ENCODE measurements around the gene PRKAR1A.
A peak's percentile ranks its signal among the peaks of the same experiment; 100 is the strongest.

The PRKAR1A gene

DNA sequence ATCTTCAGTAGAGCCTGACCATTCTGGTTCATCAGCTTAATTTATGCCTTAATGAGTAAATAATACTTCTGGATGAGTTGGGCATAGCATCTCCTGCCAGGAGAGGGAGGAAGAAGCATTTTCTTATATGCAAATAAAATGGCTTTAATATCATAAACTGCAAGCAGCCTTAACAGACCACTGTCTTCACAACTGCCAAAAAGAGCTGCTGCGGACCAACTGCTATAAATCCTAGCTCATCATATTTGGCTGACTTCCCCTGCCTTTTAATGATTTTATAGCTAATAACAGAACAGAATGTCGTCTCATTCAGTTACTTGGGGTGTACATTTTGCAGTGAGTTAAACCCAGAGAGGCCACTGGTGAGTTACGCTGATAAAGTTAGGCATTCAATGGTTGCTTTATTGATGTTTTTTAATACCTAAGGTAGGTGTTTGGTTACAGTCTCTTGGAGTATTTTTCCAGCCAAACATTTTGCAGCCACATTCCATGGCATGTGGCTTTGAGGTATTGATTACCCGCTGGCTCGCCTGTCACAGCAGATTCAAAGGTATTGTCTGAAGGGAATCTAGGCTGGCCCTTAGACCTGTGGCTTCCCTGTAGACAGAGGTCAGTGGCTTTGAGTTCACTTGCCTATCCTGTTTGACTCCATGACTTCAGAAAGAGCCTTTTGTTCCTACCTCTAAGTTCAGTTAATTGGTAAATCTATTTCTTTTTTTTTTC is 72.5 kb downstream of the PRKAR1A start:
- DNase-seq (ENCODE audit: low read depth) = no peak
- TF ChIP-seq, protein P1, sequence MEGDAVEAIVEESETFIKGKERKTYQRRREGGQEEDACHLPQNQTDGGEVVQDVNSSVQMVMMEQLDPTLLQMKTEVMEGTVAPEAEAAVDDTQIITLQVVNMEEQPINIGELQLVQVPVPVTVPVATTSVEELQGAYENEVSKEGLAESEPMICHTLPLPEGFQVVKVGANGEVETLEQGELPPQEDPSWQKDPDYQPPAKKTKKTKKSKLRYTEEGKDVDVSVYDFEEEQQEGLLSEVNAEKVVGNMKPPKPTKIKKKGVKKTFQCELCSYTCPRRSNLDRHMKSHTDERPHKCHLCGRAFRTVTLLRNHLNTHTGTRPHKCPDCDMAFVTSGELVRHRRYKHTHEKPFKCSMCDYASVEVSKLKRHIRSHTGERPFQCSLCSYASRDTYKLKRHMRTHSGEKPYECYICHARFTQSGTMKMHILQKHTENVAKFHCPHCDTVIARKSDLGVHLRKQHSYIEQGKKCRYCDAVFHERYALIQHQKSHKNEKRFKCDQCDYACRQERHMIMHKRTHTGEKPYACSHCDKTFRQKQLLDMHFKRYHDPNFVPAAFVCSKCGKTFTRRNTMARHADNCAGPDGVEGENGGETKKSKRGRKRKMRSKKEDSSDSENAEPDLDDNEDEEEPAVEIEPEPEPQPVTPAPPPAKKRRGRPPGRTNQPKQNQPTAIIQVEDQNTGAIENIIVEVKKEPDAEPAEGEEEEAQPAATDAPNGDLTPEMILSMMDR (IDR thresholded peaks at IDR 0.05; ENCODE audit: low read length, missing control alignments) = no peak
- H3K4me3 ChIP-seq (replicated peaks; ENCODE audit: low read depth, low read length) = no peak overlapping the region

- no peak for DNase-seq (ENCODE audit: low read depth)
- no peak overlapping the region for H3K4me3 ChIP-seq (replicated peaks; ENCODE audit: low read depth, low read length)
- TF ChIP-seq, protein P1 (IDR thresholded peaks at IDR 0.05; ENCODE audit: low read length, missing control alignments) = no peak
These were observed 73.4 kb downstream of the PRKAR1A start for GRCh38 chr17:68585643-68586042.

GRCh38 chr17:68587026-68587425 is 74.8 kb downstream of the PRKAR1A start:
- DNase-seq (ENCODE audit: low read depth) = no peak
- TF ChIP-seq, protein P1 (IDR thresholded peaks at IDR 0.05; ENCODE audit: low read length, missing control alignments) = no peak
- H3K4me3 ChIP-seq (replicated peaks; ENCODE audit: low read depth, low read length) = no peak overlapping the region

DNA sequence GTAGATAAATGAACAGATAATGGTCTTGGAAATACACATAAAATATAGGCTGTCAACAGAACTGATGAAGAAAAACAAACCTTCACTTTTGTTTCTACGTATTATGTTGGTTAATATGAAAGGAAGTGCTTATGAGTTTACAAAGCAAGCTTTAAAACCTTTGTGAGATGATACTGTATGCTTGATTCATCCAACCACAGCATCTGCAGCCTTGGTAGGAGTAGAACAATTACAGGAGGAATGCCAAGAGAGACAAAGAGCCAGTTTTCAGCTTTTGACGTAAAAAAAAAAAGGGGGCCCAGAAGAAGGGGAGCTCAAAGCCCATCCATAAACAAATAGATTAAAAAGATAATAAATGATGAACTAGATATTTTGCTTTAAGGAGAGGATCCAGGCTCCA is 75.6 kb downstream of the PRKAR1A start:
- DNase-seq (ENCODE audit: low read depth) = peak; percentile 70

DNA sequence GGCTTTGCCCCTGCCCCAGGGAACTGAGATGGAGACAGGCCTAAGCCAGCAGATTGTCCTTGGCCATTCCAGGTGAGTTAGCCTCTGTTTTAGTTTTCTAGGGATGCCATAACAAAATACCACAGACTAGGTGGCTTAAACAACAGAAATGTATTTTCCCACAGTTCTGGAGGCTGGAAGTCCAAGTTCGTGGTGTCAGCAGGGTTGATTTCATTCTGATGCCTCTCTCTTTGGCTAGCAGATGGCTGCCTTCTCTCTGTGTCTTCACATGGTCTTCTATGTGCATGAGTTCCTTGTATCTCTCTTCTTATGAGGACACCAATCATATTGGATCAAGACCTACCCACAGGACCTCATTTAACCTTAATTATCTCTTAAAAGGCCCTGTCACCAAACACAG is 76.1 kb downstream of the PRKAR1A start:
- TF ChIP-seq, protein P1 (IDR thresholded peaks at IDR 0.05; ENCODE audit: low read length, missing control alignments) = no peak
- H3K4me3 ChIP-seq (replicated peaks; ENCODE audit: low read depth, low read length) = no peak overlapping the region
- no peak for DNase-seq (ENCODE audit: low read depth)

More for the DNA sequence above, 75.6 kb downstream of the PRKAR1A start:
- TF ChIP-seq, protein P1 (IDR thresholded peaks at IDR 0.05; ENCODE audit: low read length, missing control alignments) = no peak
- H3K4me3 ChIP-seq (replicated peaks; ENCODE audit: low read depth, low read length) = no peak overlapping the region

- DNase-seq (ENCODE audit: low read depth) = no peak
- TF ChIP-seq, protein P1 (IDR thresholded peaks at IDR 0.05; ENCODE audit: low read length, missing control alignments) = no peak
- H3K4me3 ChIP-seq (replicated peaks; ENCODE audit: low read depth, low read length) = no peak overlapping the region
These were observed 76.9 kb downstream of the PRKAR1A start for GRCh38 chr17:68589086-68589485.

DNA sequence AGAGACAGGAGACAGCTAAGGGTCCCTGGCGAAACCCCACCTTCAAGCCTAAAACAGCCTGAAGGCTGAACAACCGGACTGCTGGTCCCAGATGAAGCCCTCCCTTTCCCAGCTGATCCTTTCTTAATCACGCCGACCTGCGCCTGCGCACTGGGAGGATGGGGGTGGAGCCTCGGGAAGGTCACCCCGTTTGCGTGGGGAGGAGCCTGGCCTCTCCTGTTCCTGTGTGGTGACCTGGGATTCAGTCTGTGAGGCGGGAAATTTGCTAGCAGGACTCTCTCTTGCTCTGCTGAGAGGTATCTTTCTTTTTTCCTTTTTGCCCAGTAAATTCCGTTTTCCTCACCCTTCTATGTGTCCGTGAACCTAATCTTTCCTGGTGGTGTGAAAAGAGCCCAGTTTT is 79.4 kb downstream of the PRKAR1A start:
- TF ChIP-seq, protein P1 (IDR thresholded peaks at IDR 0.05; ENCODE audit: low read length, missing control alignments) = no peak
- DNase-seq (ENCODE audit: low read depth) = no peak
- H3K4me3 ChIP-seq (replicated peaks; ENCODE audit: low read depth, low read length) = no peak overlapping the region
